HEK293T (cell line): ENCODE results near the gene PPP3R2.

ENCODE experiments used
- CTCF ChIA-PET: fragments of 350-600 bp; formaldehyde crosslinking; extraction: SDS; loops from one replicate; lab custom pipeline; 2021; ENCODE audit warnings: antibody characterized with exemption, inconsistent platforms; lab: Yijun Ruan, JAX
- POLR2A ChIA-PET: fragments of 350-600 bp; formaldehyde crosslinking; extraction: SDS; loops from one replicate; lab custom pipeline; 2020; ENCODE audit warnings: antibody characterized with exemption, inconsistent platforms; lab: Yijun Ruan, JAX
- DNase-seq: peaks from one replicate; pipeline ENCODE4 v3.0.0; 2012; ENCODE audit warnings: mixed read lengths; ENCODE audit errors: extremely low spot score
- ARNT ChIP-seq: fragments of 450-650 bp; IDR thresholded peaks from 2 replicates; pipeline ENCODE4 v1.6.1; 2017; ENCODE audit warnings: mild to moderate bottlenecking
- BHLHE40 ChIP-seq: fragments of 450-650 bp; IDR thresholded peaks from 2 replicates; pipeline ENCODE4 v1.6.1; 2016; ENCODE audit warnings: mild to moderate bottlenecking, moderate library complexity, borderline replicate concordance
- CTBP1 ChIP-seq: fragments of 450-650 bp; IDR thresholded peaks from 2 replicates; pipeline ENCODE4 v1.6.1; 2016; ENCODE audit warnings: borderline replicate concordance
- ELF4 ChIP-seq: fragments of 450-650 bp; IDR thresholded peaks from 2 replicates; pipeline ENCODE4 v1.6.1; 2017; ENCODE audit warnings: antibody characterized with exemption
- FOXA1 ChIP-seq: fragments of 450-650 bp; IDR thresholded peaks from 2 replicates; pipeline ENCODE4 v1.6.1; 2016; ENCODE audit warnings: mild to moderate bottlenecking
- FOXK2 ChIP-seq: fragments of 450-650 bp; IDR thresholded peaks from 2 replicates; pipeline ENCODE4 v1.6.1; 2016; ENCODE audit warnings: mild to moderate bottlenecking
- FOXM1 ChIP-seq: fragments of 450-650 bp; IDR thresholded peaks from 2 replicates; pipeline ENCODE4 v1.6.1; 2017; ENCODE audit warnings: mild to moderate bottlenecking, borderline replicate concordance
- HDGF ChIP-seq: fragments of 450-650 bp; IDR thresholded peaks from 2 replicates; pipeline ENCODE4 v1.6.1; 2017; ENCODE audit warnings: antibody characterized with exemption, borderline replicate concordance
- L3MBTL2 ChIP-seq: fragments of 450-650 bp; conservative IDR thresholded peaks from 2 replicates; pipeline ENCODE4 v1.6.1; 2016; ENCODE audit warnings: mild to moderate bottlenecking
- LEF1 ChIP-seq: fragments of 450-650 bp; IDR thresholded peaks from 2 replicates; pipeline ENCODE4 v1.6.1; 2017; ENCODE audit warnings: mild to moderate bottlenecking, borderline replicate concordance
- NFRKB ChIP-seq: fragments of 450-650 bp; IDR thresholded peaks from 2 replicates; pipeline ENCODE4 v1.6.1; 2016; ENCODE audit warnings: mild to moderate bottlenecking, moderate library complexity
- PKNOX1 ChIP-seq: fragments of 450-650 bp; IDR thresholded peaks from 2 replicates; pipeline ENCODE4 v1.6.1; 2016
- SP1 ChIP-seq: fragments of 450-650 bp; IDR thresholded peaks from 2 replicates; pipeline ENCODE4 v1.6.1; 2017
- SUZ12 ChIP-seq: fragments of 450-650 bp; IDR thresholded peaks from 2 replicates; pipeline ENCODE4 v1.6.1; 2016; ENCODE audit warnings: mild to moderate bottlenecking
- TARDBP ChIP-seq: fragments of 450-650 bp; IDR thresholded peaks from 2 replicates; pipeline ENCODE4 v1.6.1; 2016
- ZNF384 ChIP-seq: fragments of 450-650 bp; IDR thresholded peaks from 2 replicates; pipeline ENCODE4 v1.6.1; 2016

Gene PPP3R2

GRCh38 chr9:101586651-101587050 is 8.1 kb downstream of the PPP3R2 start:
- DNase-seq = no peak
- no peak for TF ChIP-seq TARDBP
- TF ChIP-seq NFRKB = no peak
- no peak for TF ChIP-seq BHLHE40
- no peak for TF ChIP-seq ZNF384
- no peak for TF ChIP-seq FOXM1
- TF ChIP-seq HDGF = no peak
- no peak for TF ChIP-seq LEF1
- no peak for TF ChIP-seq L3MBTL2
- TF ChIP-seq CTBP1 = no peak
- no peak for TF ChIP-seq FOXA1
- no peak for TF ChIP-seq FOXK2
- no peak for TF ChIP-seq ELF4
- no peak for TF ChIP-seq ARNT
- TF ChIP-seq SUZ12 = no peak
- no peak for TF ChIP-seq SP1
- ChIA-PET CTCF (no interaction called here), POLR2A (no interaction called here)

- CTCF ChIA-PET = no interaction called here
- DNase-seq = no peak
- POLR2A ChIA-PET = no interaction called here
- no peak for TF ChIP-seq SUZ12
- TF ChIP-seq CTBP1 = no peak
- TF ChIP-seq L3MBTL2 = no peak
Observed at GRCh38 chr9:101585740-101586139, 9.0 kb downstream of the PPP3R2 start.

- TF ChIP-seq FOXM1 = no peak
- no peak for TF ChIP-seq L3MBTL2
- TF ChIP-seq ZNF384 = no peak
- no peak for TF ChIP-seq PKNOX1
- TF ChIP-seq FOXK2 = no peak
- no peak for TF ChIP-seq ARNT
- no peak for TF ChIP-seq ELF4
- no peak for TF ChIP-seq CTBP1
- no peak for TF ChIP-seq BHLHE40
- TF ChIP-seq TARDBP = no peak
- no peak for TF ChIP-seq SP1
- ChIA-PET CTCF (no interaction called here), POLR2A (no interaction called here)
- DNase-seq = no peak
Observed at GRCh38 chr9:101582553-101582952, 12.2 kb downstream of the PPP3R2 start.

GRCh38 chr9:101579711-101580545 is 14.8 kb downstream of the PPP3R2 start:
- POLR2A ChIA-PET = no interaction called here
- DNase-seq = no peak
- TF ChIP-seq CTBP1 (no peak), FOXA1 (no peak), L3MBTL2 (no peak)
- CTCF ChIA-PET = interaction anchor here (0.9 kb wide), 1 partner anchor 155 kb away, joined by 3 read pairs; no protein-coding TSS in a partner anchor

GRCh38 chr9:101578378-101578777 is 16.4 kb downstream of the PPP3R2 start:
- no peak for DNase-seq
- CTCF ChIA-PET = no interaction called here
- POLR2A ChIA-PET = no interaction called here
- TF ChIP-seq FOXA1 = no peak
- TF ChIP-seq HDGF = no peak
- no peak for TF ChIP-seq ARNT
- no peak for TF ChIP-seq LEF1
- TF ChIP-seq ZNF384 = no peak
- no peak for TF ChIP-seq L3MBTL2
- no peak for TF ChIP-seq NFRKB
- no peak for TF ChIP-seq FOXM1
- TF ChIP-seq CTBP1 = no peak
- TF ChIP-seq SP1 = no peak
- TF ChIP-seq BHLHE40 = no peak
- TF ChIP-seq ELF4 = no peak
- TF ChIP-seq TARDBP = no peak
- TF ChIP-seq PKNOX1 = no peak
- no peak for TF ChIP-seq FOXK2
- TF ChIP-seq SUZ12 = no peak

- DNase-seq = no peak
- no peak for TF ChIP-seq FOXK2
- TF ChIP-seq L3MBTL2 = no peak
- TF ChIP-seq ARNT = no peak
- no peak for TF ChIP-seq TARDBP
- TF ChIP-seq HDGF = no peak
- no peak for TF ChIP-seq PKNOX1
- no peak for TF ChIP-seq BHLHE40
- no peak for TF ChIP-seq FOXA1
- TF ChIP-seq SP1 = no peak
- no peak for TF ChIP-seq ZNF384
- TF ChIP-seq LEF1 = no peak
- TF ChIP-seq CTBP1 = no peak
- TF ChIP-seq SUZ12 = no peak
- POLR2A ChIA-PET = no interaction called here
- CTCF ChIA-PET = no interaction called here
Observed at GRCh38 chr9:101574731-101575333, 19.9 kb downstream of the PPP3R2 start.
